CD14-positive monocyte (primary cell): ENCODE measurements around the gene RELT. TPM values are rescaled to one million over a fixed set of nuclear protein-coding genes. Genes with fewer than 3 reads are reported as not detected.

ENCODE experiments used
- DNase-seq, 3 donors: peaks; one replicate each; pipeline ENCODE4 v3.0.0-alpha.2; 2011 to 2022
- H2AFZ ChIP-seq: 2 replicates; pipeline ENCODE4 v1.6.0; 2012; ENCODE audit warnings: mild to moderate bottlenecking, low read depth, low read length, inconsistent platforms; ENCODE audit not compliant: insufficient read depth, poor library complexity, severe bottlenecking
- H3K27ac ChIP-seq, 2 donors: 1 replicate in 1 of 2; 2 replicates in 1 of 2; pipeline ENCODE4 v1.5.1; 2012 to 2013; ENCODE audit warnings: low read length in 2 of 2, control low read depth in 1 of 2, inconsistent platforms in 1 of 2, low read depth in 1 of 2, mild to moderate bottlenecking in 1 of 2
- H3K27me3 ChIP-seq, 2 donors: one replicate each; pipeline versions ENCODE4 v1.6.0 to v1.6.1; 2011 to 2013; ENCODE audit warnings: low read length in 2 of 2; ENCODE audit not compliant: control insufficient read depth in 2 of 2, insufficient read depth in 2 of 2
- H3K36me3 ChIP-seq, 2 donors: replicated peaks in 1 of 2; 1 replicate in 1 of 2; 2 replicates in 1 of 2; pipeline versions ENCODE4 v1.5.1 to v1.6.1; 2012 to 2013; ENCODE audit warnings: low read length in 2 of 2, control low read depth in 1 of 2, inconsistent platforms in 1 of 2, mild to moderate bottlenecking in 1 of 2; ENCODE audit not compliant: insufficient read depth in 2 of 2, control insufficient read depth in 1 of 2
- H3K4me1 ChIP-seq, 2 donors: 1 replicate in 1 of 2; 2 replicates in 1 of 2; pipeline versions ENCODE4 v1.5.1 to v1.6.1; 2012 to 2013; ENCODE audit warnings: low read length in 2 of 2, control low read depth in 1 of 2, inconsistent platforms in 1 of 2, mild to moderate bottlenecking in 1 of 2, moderate library complexity in 1 of 2; ENCODE audit not compliant: insufficient read depth in 2 of 2, control insufficient read depth in 1 of 2
- H3K4me2 ChIP-seq: replicated peaks from 2 replicates; pipeline ENCODE3; 2012; ENCODE audit warnings: low read length, moderate library complexity, mild to moderate bottlenecking; ENCODE audit not compliant: poor library complexity, severe bottlenecking; ENCODE audit errors: extremely low read depth
- H3K4me3 ChIP-seq, 3 experiments: fragments of 200-600 bp in 1 of 3; sonication (generic) in 1 of 3; replicated peaks in 1 of 3; 1 replicate in 2 of 3; 2 replicates in 1 of 3; pipeline ENCODE4 v1.5.1; 2011 to 2013; ENCODE audit warnings: low read length in 3 of 3, mild to moderate bottlenecking in 3 of 3, control low read depth in 2 of 3, low read depth in 2 of 3, inconsistent platforms in 1 of 3, moderate library complexity in 1 of 3
- H3K79me2 ChIP-seq: 2 replicates; pipeline ENCODE4 v1.6.0; 2012; ENCODE audit warnings: mild to moderate bottlenecking, control low read depth, inconsistent platforms, low read length, moderate library complexity; ENCODE audit not compliant: insufficient read depth
- H3K9ac ChIP-seq: 2 replicates; pipeline ENCODE4 v1.6.0; 2017; ENCODE audit warnings: low read length, mild to moderate bottlenecking; ENCODE audit not compliant: insufficient read depth, poor library complexity, severe bottlenecking
- H3K9me3 ChIP-seq, 2 donors: replicated peaks in 1 of 2; 1 replicate in 1 of 2; 2 replicates in 1 of 2; pipeline versions ENCODE4 v1.5.1 to v1.6.1; 2012 to 2013; ENCODE audit warnings: low read length in 2 of 2, control low read depth in 1 of 2; ENCODE audit not compliant: control insufficient read depth in 1 of 2, insufficient read depth in 1 of 2
- H4K20me1 ChIP-seq: 2 replicates; pipeline ENCODE4 v1.6.0; 2012; ENCODE audit warnings: mild to moderate bottlenecking, low read length, control low read depth, moderate library complexity; ENCODE audit not compliant: insufficient read depth
- H3K27ac Mint-ChIP-seq, 7 donors: one replicate each; pipeline ENCODE4 v1.8.0; 2020; ENCODE audit warnings: mild to moderate bottlenecking in 7 of 7, mixed read lengths in 7 of 7, moderate library complexity in 6 of 7, inconsistent platforms in 2 of 7
- H3K27me3 Mint-ChIP-seq, 3 donors: one replicate each; pipeline ENCODE4 v1.8.0; 2021 to 2022; ENCODE audit warnings: low read depth in 3 of 3, mild to moderate bottlenecking in 3 of 3, mixed read lengths in 3 of 3, moderate library complexity in 3 of 3, inconsistent platforms in 1 of 3
- H3K36me3 Mint-ChIP-seq, 2 donors: one replicate each; pipeline ENCODE4 v1.8.0; 2020; ENCODE audit warnings: mixed read lengths in 2 of 2, inconsistent platforms in 1 of 2, mild to moderate bottlenecking in 1 of 2
- H3K4me1 Mint-ChIP-seq: one replicate; pipeline ENCODE4 v1.8.0; 2020; ENCODE audit warnings: mild to moderate bottlenecking, mixed read lengths
- H3K4me3 Mint-ChIP-seq, 2 donors: one replicate each; pipeline ENCODE4 v1.8.0; 2020; ENCODE audit warnings: mild to moderate bottlenecking in 2 of 2, mixed read lengths in 2 of 2, moderate library complexity in 1 of 2
- H3K9me3 Mint-ChIP-seq, 7 donors: one replicate each; pipeline ENCODE4 v1.8.0; 2020 to 2022; ENCODE audit warnings: mixed read lengths in 7 of 7, mild to moderate bottlenecking in 6 of 7, moderate library complexity in 6 of 7, inconsistent platforms in 2 of 7
- WGBS: methylation state at CpG from one replicate; pipeline ENCODE4 v1.1.5; 2013; ENCODE audit warnings: missing lambda C conversion rate; ENCODE audit not compliant: insufficient coverage; 5-methylcytosine and 5-hydroxymethylcytosine counted together
- intact Hi-C, 2 donors: fragments of 100-400 bp; cut with micrococcal nuclease; formaldehyde crosslinking; loops; one replicate each; pipeline versions ENCODE4 v1.15.0 to v1.15.1; 2023
- polyA plus RNA-seq, 3 donors: library from polyadenylated mRNA; depleted of rRNA in 1 of 3; unstranded in 2 of 3; stranded (reverse) in 1 of 3; fragments of 300-500 nt in 2 of 3; fragments of >200 nt in 1 of 3; fragmentation: Illumina TruSeq in 2 of 3; gene quantifications; 1 replicate in 2 of 3; 2 replicates in 1 of 3; pipeline ENCODE4 v1.2.3, GENCODE V29; 2012 to 2021
- TF ChIP-seq, protein P1 (sequence below): fragments of 200-600 bp; IDR thresholded peaks from one replicate; pipeline ENCODE4 v1.8.0; 2022; ENCODE audit warnings: antibody characterized with exemption, mild to moderate bottlenecking

Gene RELT
- polyA plus RNA-seq, 3 donors: 16.4 to 265 (median 27.3) TPM

- Histone ChIP-seq H4K20me1 (no peaks in the 10 kb centered on the region), H3K27me3 (no peaks in the 10 kb centered on the region), H3K79me2 (no peaks in the 10 kb centered on the region), H3K9me3 (no peaks in the 10 kb centered on the region), H3K4me2 (no peak overlapping the region), H3K4me1 (peaks cover 2 to 6% of the 10 kb centered on the region in 2 donors), H3K36me3 (no peaks in the 10 kb centered on the region), H2AFZ (no peak overlapping the region), H3K9ac (no peak overlapping the region), H3K4me3 (no peak overlapping the region), H3K27ac (no peak overlapping the region)
- Mint-ChIP-seq H3K27me3 (peaks cover 0 to 3% (median 2%) of the 10 kb centered on the region in 3 donors), H3K27ac (peak overlapping the region in 2 of 7 donors; percentile 3 to 21), H3K36me3 (no peaks in the 10 kb centered on the region), H3K9me3 (no peaks in the 10 kb centered on the region), H3K4me1 (peaks cover 7% of the 10 kb centered on the region), H3K4me3 (no peak overlapping the region)
- DNase-seq: no peak
- TF ChIP-seq, protein P1, sequence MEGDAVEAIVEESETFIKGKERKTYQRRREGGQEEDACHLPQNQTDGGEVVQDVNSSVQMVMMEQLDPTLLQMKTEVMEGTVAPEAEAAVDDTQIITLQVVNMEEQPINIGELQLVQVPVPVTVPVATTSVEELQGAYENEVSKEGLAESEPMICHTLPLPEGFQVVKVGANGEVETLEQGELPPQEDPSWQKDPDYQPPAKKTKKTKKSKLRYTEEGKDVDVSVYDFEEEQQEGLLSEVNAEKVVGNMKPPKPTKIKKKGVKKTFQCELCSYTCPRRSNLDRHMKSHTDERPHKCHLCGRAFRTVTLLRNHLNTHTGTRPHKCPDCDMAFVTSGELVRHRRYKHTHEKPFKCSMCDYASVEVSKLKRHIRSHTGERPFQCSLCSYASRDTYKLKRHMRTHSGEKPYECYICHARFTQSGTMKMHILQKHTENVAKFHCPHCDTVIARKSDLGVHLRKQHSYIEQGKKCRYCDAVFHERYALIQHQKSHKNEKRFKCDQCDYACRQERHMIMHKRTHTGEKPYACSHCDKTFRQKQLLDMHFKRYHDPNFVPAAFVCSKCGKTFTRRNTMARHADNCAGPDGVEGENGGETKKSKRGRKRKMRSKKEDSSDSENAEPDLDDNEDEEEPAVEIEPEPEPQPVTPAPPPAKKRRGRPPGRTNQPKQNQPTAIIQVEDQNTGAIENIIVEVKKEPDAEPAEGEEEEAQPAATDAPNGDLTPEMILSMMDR: no peak
- 77% methylated on average over 2 of the region's 4 CpGs for WGBS
- intact Hi-C loops: no loop called here
Observed at GRCh38 chr11:73333640-73334383, 42.4 kb upstream of the RELT start.

DNA sequence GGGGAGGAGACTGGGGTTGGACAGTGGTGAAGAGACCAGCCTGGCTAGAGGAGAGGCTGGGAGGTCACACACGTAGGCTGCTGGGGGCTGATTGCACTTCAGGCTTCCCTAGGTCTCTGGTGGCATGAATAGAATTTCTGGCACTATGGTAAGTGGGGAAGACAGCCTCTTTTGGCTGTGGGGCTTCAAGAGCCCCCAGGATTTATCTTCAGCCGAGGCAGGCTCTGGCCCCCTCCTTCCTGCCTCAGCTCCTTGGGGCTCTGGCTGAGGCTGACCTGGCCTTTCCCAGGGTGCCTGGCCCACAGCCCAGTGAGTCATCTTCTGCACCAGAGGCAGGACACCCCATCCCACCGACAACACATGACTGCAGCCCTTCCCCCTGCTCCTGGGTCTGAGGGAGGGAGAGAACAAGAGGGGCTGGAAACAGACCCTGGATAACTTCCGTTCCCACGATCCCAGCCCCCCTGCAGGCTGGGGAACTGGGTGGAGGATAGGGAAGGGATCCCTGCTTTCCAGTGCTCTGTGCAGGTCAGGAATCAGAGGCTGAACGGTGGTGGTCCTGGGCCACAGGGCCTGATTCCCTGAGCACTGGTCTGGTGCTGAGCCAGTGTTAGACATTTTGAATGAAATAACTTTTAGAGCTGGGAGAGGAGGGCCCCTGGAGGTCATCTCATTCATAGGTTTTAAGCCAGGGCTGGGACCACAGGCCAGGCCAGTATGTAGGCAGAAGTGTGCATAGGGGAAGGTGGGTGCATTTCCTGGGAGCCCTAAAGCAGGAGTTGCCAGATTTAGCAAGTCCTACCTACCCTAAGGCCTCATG lies 41.6 kb upstream of the RELT start:
- H3K9me3 ChIP-seq: no peaks in the 10 kb centered on the region
- H4K20me1 ChIP-seq: no peaks in the 10 kb centered on the region
- H3K36me3 ChIP-seq: no peaks in the 10 kb centered on the region
- intact Hi-C loops: loop anchor here (1.0 to 5.0 kb wide), 3 partner anchors 27 to 37 kb away; no protein-coding TSS in a partner anchor
- peaks cover 7% of the 10 kb centered on the region for H3K4me1 Mint-ChIP-seq
- TF ChIP-seq, protein P1: no peak
- DNase-seq: peak in 2 of 3 donors; percentile 17 to 71
- H3K27me3 Mint-ChIP-seq: peaks cover 0 to 5% (median 3%) of the 10 kb centered on the region in 3 donors
- H3K9ac ChIP-seq: no peak overlapping the region
- no peaks in the 10 kb centered on the region for H3K36me3 Mint-ChIP-seq
- no peak overlapping the region for H3K27ac ChIP-seq
- WGBS: 76% methylated on average over 4 of the region's 6 CpGs
- peak overlapping the region in 1 of 7 donors; percentile 21 for H3K27ac Mint-ChIP-seq
- H3K4me1 ChIP-seq: peaks cover 2 to 6% of the 10 kb centered on the region in 2 donors
- H3K4me3 Mint-ChIP-seq: no peak overlapping the region
- H3K79me2 ChIP-seq: no peaks in the 10 kb centered on the region
- H3K4me2 ChIP-seq: no peak overlapping the region
- H3K27me3 ChIP-seq: no peaks in the 10 kb centered on the region
- no peak overlapping the region for H2AFZ ChIP-seq
- no peaks in the 10 kb centered on the region for H3K9me3 Mint-ChIP-seq
- H3K4me3 ChIP-seq: no peak overlapping the region
